NCI-H345 treated with DMSO at 0.1 percent for 48 hours (cell line): ENCODE measurements around the gene TFAP2D.
A peak's percentile ranks its signal among the peaks of the same experiment; 100 is the strongest.

Experiments
- DNase-seq: peaks from one replicate; lab custom pipeline; 2025; ENCODE audit not compliant: unreplicated experiment; lab: John Stamatoyannopoulos, UW

TFAP2D gene

GRCh38 chr6:50718566-50718965 lies 5.2 kb downstream of the TFAP2D start:
- no peak for DNase-seq

GRCh38 chr6:50720623-50721022 lies 7.3 kb downstream of the TFAP2D start:
- no peak for DNase-seq

- no peak for DNase-seq
Measured at GRCh38 chr6:50721978-50722377, 8.7 kb downstream of the TFAP2D start.

GRCh38 chr6:50722829-50723554 lies 9.7 kb downstream of the TFAP2D start:
- DNase-seq = no peak

- DNase-seq = peak; percentile 65
Measured at GRCh38 chr6:50724381-50725124, 11.2 kb downstream of the TFAP2D start.

GRCh38 chr6:50734488-50734887 lies 21.2 kb downstream of the TFAP2D start:
- DNase-seq = no peak

- no peak for DNase-seq
Measured at GRCh38 chr6:50742161-50742560, 28.8 kb downstream of the TFAP2D start.

- no peak for DNase-seq
Measured at GRCh38 chr6:50744976-50745375, 31.6 kb downstream of the TFAP2D start.

GRCh38 chr6:50762798-50763197 lies 49.5 kb downstream of the TFAP2D start:
- no peak for DNase-seq

GRCh38 chr6:50778696-50779095 lies 65.4 kb downstream of the TFAP2D start:
- DNase-seq = no peak

GRCh38 chr6:50780382-50780781 lies 67.1 kb downstream of the TFAP2D start:
- DNase-seq = no peak

- DNase-seq = no peak
Measured at GRCh38 chr6:50785921-50786320, 72.6 kb downstream of the TFAP2D start.

- peak; percentile 64 for DNase-seq
Measured at GRCh38 chr6:50791900-50792508, 78.7 kb downstream of the TFAP2D start.

- DNase-seq = no peak
Measured at GRCh38 chr6:50792771-50793170, 79.4 kb downstream of the TFAP2D start.

- no peak for DNase-seq
Measured at GRCh38 chr6:50795574-50795973, 82.2 kb downstream of the TFAP2D start.

GRCh38 chr6:50804283-50804682 lies 91.0 kb downstream of the TFAP2D start:
- DNase-seq = no peak

- DNase-seq = no peak
Measured at GRCh38 chr6:50807035-50807434, 93.7 kb downstream of the TFAP2D start.

- peak; percentile 43 for DNase-seq
Measured at GRCh38 chr6:50815436-50816114, 102.2 kb downstream of the TFAP2D start.

GRCh38 chr6:50816115-50816675 lies 102.9 kb downstream of the TFAP2D start:
- peak; percentile 79 for DNase-seq

- DNase-seq = no peak
Measured at GRCh38 chr6:50816947-50817645, 103.8 kb downstream of the TFAP2D start.

GRCh38 chr6:50817646-50817950 lies 104.3 kb downstream of the TFAP2D start:
- DNase-seq = no peak
